CD14-positive monocyte (primary cell): ENCODE results near the gene SMPD3. TPM values are rescaled to one million over a fixed set of nuclear protein-coding genes. Genes with fewer than 3 reads are reported as not detected.

Experiments
- DNase-seq, 3 donors: peaks; one replicate each; pipeline ENCODE4 v3.0.0-alpha.2; 2011 to 2022
- H2AFZ ChIP-seq: 2 replicates; pipeline ENCODE4 v1.6.0; 2012; ENCODE audit warnings: mild to moderate bottlenecking, low read depth, low read length, inconsistent platforms; ENCODE audit not compliant: insufficient read depth, poor library complexity, severe bottlenecking
- H3K27ac ChIP-seq, 2 donors: 1 replicate in 1 of 2; 2 replicates in 1 of 2; pipeline ENCODE4 v1.5.1; 2012 to 2013; ENCODE audit warnings: low read length in 2 of 2, control low read depth in 1 of 2, inconsistent platforms in 1 of 2, low read depth in 1 of 2, mild to moderate bottlenecking in 1 of 2
- H3K27me3 ChIP-seq, 2 donors: one replicate each; pipeline versions ENCODE4 v1.6.0 to v1.6.1; 2011 to 2013; ENCODE audit warnings: low read length in 2 of 2; ENCODE audit not compliant: control insufficient read depth in 2 of 2, insufficient read depth in 2 of 2
- H3K36me3 ChIP-seq, 2 donors: replicated peaks in 1 of 2; 1 replicate in 1 of 2; 2 replicates in 1 of 2; pipeline versions ENCODE4 v1.5.1 to v1.6.1; 2012 to 2013; ENCODE audit warnings: low read length in 2 of 2, control low read depth in 1 of 2, inconsistent platforms in 1 of 2, mild to moderate bottlenecking in 1 of 2; ENCODE audit not compliant: insufficient read depth in 2 of 2, control insufficient read depth in 1 of 2
- H3K4me1 ChIP-seq, 2 donors: 1 replicate in 1 of 2; 2 replicates in 1 of 2; pipeline versions ENCODE4 v1.5.1 to v1.6.1; 2012 to 2013; ENCODE audit warnings: low read length in 2 of 2, control low read depth in 1 of 2, inconsistent platforms in 1 of 2, mild to moderate bottlenecking in 1 of 2, moderate library complexity in 1 of 2; ENCODE audit not compliant: insufficient read depth in 2 of 2, control insufficient read depth in 1 of 2
- H3K4me2 ChIP-seq: replicated peaks from 2 replicates; pipeline ENCODE3; 2012; ENCODE audit warnings: low read length, moderate library complexity, mild to moderate bottlenecking; ENCODE audit not compliant: poor library complexity, severe bottlenecking; ENCODE audit errors: extremely low read depth
- H3K4me3 ChIP-seq, 3 experiments: fragments of 200-600 bp in 1 of 3; sonication (generic) in 1 of 3; replicated peaks in 1 of 3; 1 replicate in 2 of 3; 2 replicates in 1 of 3; pipeline ENCODE4 v1.5.1; 2011 to 2013; ENCODE audit warnings: low read length in 3 of 3, mild to moderate bottlenecking in 3 of 3, control low read depth in 2 of 3, low read depth in 2 of 3, inconsistent platforms in 1 of 3, moderate library complexity in 1 of 3
- H3K79me2 ChIP-seq: 2 replicates; pipeline ENCODE4 v1.6.0; 2012; ENCODE audit warnings: mild to moderate bottlenecking, control low read depth, inconsistent platforms, low read length, moderate library complexity; ENCODE audit not compliant: insufficient read depth
- H3K9ac ChIP-seq: 2 replicates; pipeline ENCODE4 v1.6.0; 2017; ENCODE audit warnings: low read length, mild to moderate bottlenecking; ENCODE audit not compliant: insufficient read depth, poor library complexity, severe bottlenecking
- H3K9me3 ChIP-seq, 2 donors: replicated peaks in 1 of 2; 1 replicate in 1 of 2; 2 replicates in 1 of 2; pipeline versions ENCODE4 v1.5.1 to v1.6.1; 2012 to 2013; ENCODE audit warnings: low read length in 2 of 2, control low read depth in 1 of 2; ENCODE audit not compliant: control insufficient read depth in 1 of 2, insufficient read depth in 1 of 2
- H4K20me1 ChIP-seq: 2 replicates; pipeline ENCODE4 v1.6.0; 2012; ENCODE audit warnings: mild to moderate bottlenecking, low read length, control low read depth, moderate library complexity; ENCODE audit not compliant: insufficient read depth
- H3K27ac Mint-ChIP-seq, 7 donors: one replicate each; pipeline ENCODE4 v1.8.0; 2020; ENCODE audit warnings: mild to moderate bottlenecking in 7 of 7, mixed read lengths in 7 of 7, moderate library complexity in 6 of 7, inconsistent platforms in 2 of 7
- H3K27me3 Mint-ChIP-seq, 3 donors: one replicate each; pipeline ENCODE4 v1.8.0; 2021 to 2022; ENCODE audit warnings: low read depth in 3 of 3, mild to moderate bottlenecking in 3 of 3, mixed read lengths in 3 of 3, moderate library complexity in 3 of 3, inconsistent platforms in 1 of 3
- H3K36me3 Mint-ChIP-seq, 2 donors: one replicate each; pipeline ENCODE4 v1.8.0; 2020; ENCODE audit warnings: mixed read lengths in 2 of 2, inconsistent platforms in 1 of 2, mild to moderate bottlenecking in 1 of 2
- H3K4me1 Mint-ChIP-seq: one replicate; pipeline ENCODE4 v1.8.0; 2020; ENCODE audit warnings: mild to moderate bottlenecking, mixed read lengths
- H3K4me3 Mint-ChIP-seq, 2 donors: one replicate each; pipeline ENCODE4 v1.8.0; 2020; ENCODE audit warnings: mild to moderate bottlenecking in 2 of 2, mixed read lengths in 2 of 2, moderate library complexity in 1 of 2
- H3K9me3 Mint-ChIP-seq, 7 donors: one replicate each; pipeline ENCODE4 v1.8.0; 2020 to 2022; ENCODE audit warnings: mixed read lengths in 7 of 7, mild to moderate bottlenecking in 6 of 7, moderate library complexity in 6 of 7, inconsistent platforms in 2 of 7
- WGBS: methylation state at CpG from one replicate; pipeline ENCODE4 v1.1.5; 2013; ENCODE audit warnings: missing lambda C conversion rate; ENCODE audit not compliant: insufficient coverage; 5-methylcytosine and 5-hydroxymethylcytosine counted together
- intact Hi-C, 2 donors: fragments of 100-400 bp; cut with micrococcal nuclease; formaldehyde crosslinking; loops; one replicate each; pipeline versions ENCODE4 v1.15.0 to v1.15.1; 2023
- polyA plus RNA-seq, 3 donors: library from polyadenylated mRNA; depleted of rRNA in 1 of 3; unstranded in 2 of 3; stranded (reverse) in 1 of 3; fragments of 300-500 nt in 2 of 3; fragments of >200 nt in 1 of 3; fragmentation: Illumina TruSeq in 2 of 3; gene quantifications; 1 replicate in 2 of 3; 2 replicates in 1 of 3; pipeline ENCODE4 v1.2.3, GENCODE V29; 2012 to 2021
- TF ChIP-seq, protein P1 (sequence below): fragments of 200-600 bp; IDR thresholded peaks from one replicate; pipeline ENCODE4 v1.8.0; 2022; ENCODE audit warnings: antibody characterized with exemption, mild to moderate bottlenecking

The SMPD3 gene
- polyA plus RNA-seq, 3 donors: 0.40 to 1.1 (median 0.51) TPM

DNA sequence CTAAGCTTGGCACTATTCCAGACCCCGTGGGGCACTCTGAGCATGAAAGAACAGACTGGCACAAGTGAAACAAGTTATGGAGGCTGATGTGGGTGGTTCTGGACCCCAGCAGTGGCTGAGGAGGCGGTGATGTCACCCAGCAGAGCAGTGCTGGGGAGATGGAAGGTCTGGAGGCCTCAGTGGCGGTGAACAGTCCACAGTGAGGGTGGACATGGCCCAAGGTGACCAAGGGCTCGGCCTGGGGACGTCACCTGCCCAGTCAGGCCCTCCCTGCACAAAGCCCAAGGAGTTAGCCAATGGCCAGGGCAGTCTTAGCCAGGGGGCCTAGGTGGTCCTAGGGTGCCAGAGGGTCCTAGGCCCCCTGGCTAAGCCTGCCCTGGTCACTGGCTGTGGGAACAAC, 24.5 kb downstream of the SMPD3 start:
- Mint-ChIP-seq H3K27ac (no peak overlapping the region), H3K27me3 (peaks cover 1 to 4% (median 2%) of the 10 kb centered on the region in 3 donors), H3K4me3 (no peak overlapping the region), H3K36me3 (no peaks in the 10 kb centered on the region), H3K9me3 (peaks cover 0 to 2% (median 0%) of the 10 kb centered on the region in 7 donors), H3K4me1 (no peaks in the 10 kb centered on the region)
- DNase-seq: no peak
- H3K9me3 ChIP-seq: no peaks in the 10 kb centered on the region
- TF ChIP-seq, protein P1, sequence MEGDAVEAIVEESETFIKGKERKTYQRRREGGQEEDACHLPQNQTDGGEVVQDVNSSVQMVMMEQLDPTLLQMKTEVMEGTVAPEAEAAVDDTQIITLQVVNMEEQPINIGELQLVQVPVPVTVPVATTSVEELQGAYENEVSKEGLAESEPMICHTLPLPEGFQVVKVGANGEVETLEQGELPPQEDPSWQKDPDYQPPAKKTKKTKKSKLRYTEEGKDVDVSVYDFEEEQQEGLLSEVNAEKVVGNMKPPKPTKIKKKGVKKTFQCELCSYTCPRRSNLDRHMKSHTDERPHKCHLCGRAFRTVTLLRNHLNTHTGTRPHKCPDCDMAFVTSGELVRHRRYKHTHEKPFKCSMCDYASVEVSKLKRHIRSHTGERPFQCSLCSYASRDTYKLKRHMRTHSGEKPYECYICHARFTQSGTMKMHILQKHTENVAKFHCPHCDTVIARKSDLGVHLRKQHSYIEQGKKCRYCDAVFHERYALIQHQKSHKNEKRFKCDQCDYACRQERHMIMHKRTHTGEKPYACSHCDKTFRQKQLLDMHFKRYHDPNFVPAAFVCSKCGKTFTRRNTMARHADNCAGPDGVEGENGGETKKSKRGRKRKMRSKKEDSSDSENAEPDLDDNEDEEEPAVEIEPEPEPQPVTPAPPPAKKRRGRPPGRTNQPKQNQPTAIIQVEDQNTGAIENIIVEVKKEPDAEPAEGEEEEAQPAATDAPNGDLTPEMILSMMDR: no peak
- no peaks in the 10 kb centered on the region for H3K4me1 ChIP-seq
- no peak overlapping the region for H3K9ac ChIP-seq
- H3K27ac ChIP-seq: no peak overlapping the region
- no peak overlapping the region for H3K4me2 ChIP-seq
- intact Hi-C loops: no loop called here
- H3K79me2 ChIP-seq: no peaks in the 10 kb centered on the region
- no peak overlapping the region for H2AFZ ChIP-seq
- no peaks in the 10 kb centered on the region for H3K27me3 ChIP-seq
- WGBS: 97% methylated on average over 4 of the region's 5 CpGs
- no peaks in the 10 kb centered on the region for H4K20me1 ChIP-seq
- no peaks in the 10 kb centered on the region for H3K36me3 ChIP-seq
- H3K4me3 ChIP-seq: no peak overlapping the region

DNA sequence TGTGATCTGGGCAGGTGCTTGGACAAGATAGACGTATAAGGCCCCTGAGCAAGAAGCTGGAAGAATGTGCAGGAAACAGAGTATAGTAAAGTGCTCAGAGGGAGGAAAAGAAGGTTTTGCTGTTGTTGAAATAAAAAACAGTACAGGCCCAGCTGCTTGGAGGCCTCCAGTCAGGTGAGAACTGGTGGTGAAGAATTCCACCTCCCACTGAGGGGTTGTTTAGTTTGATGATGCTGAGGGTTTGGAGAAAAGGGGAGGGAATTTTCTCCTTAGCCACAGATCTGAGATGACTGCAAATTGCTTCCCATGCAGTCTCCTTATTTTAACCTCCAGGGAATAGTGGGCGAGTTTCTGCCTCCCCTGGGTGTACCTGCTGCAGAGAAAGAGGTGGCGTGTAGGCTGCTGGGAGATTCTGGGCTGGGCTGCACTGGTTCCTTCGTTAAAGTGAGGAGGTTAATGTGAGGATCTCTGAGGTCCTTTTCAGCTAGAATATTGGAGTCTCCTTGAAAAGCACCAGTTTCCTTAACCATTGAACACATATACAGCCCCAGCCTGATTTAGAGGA, 25.8 kb downstream of the SMPD3 start:
- H3K9me3 Mint-ChIP-seq: peaks cover 0 to 2% (median 0%) of the 10 kb centered on the region in 7 donors
- H3K4me3 ChIP-seq: no peak overlapping the region
- 100% methylated on average over 2 of the region's 4 CpGs for WGBS
- H3K9ac ChIP-seq: no peak overlapping the region
- peaks cover 0 to 2% (median 1%) of the 10 kb centered on the region in 3 donors for H3K27me3 Mint-ChIP-seq
- TF ChIP-seq, protein P1: no peak
- no peak overlapping the region for H2AFZ ChIP-seq
- peaks cover 7% of the 10 kb centered on the region in 2 donors for H3K4me1 ChIP-seq
- no peak overlapping the region for H3K4me3 Mint-ChIP-seq
- no peak overlapping the region for H3K27ac ChIP-seq
- intact Hi-C loops: no loop called here
- H3K79me2 ChIP-seq: no peaks in the 10 kb centered on the region
- H3K27me3 ChIP-seq: no peaks in the 10 kb centered on the region
- H3K9me3 ChIP-seq: no peaks in the 10 kb centered on the region
- H3K36me3 Mint-ChIP-seq: no peaks in the 10 kb centered on the region
- H4K20me1 ChIP-seq: no peaks in the 10 kb centered on the region
- no peak overlapping the region for H3K4me2 ChIP-seq
- peaks cover 9% of the 10 kb centered on the region for H3K4me1 Mint-ChIP-seq
- H3K36me3 ChIP-seq: no peaks in the 10 kb centered on the region
- peak overlapping the region in 1 of 7 donors; percentile 67 for H3K27ac Mint-ChIP-seq
- no peak for DNase-seq
